ENCODE data around the gene ST8SIA6.

DNA sequence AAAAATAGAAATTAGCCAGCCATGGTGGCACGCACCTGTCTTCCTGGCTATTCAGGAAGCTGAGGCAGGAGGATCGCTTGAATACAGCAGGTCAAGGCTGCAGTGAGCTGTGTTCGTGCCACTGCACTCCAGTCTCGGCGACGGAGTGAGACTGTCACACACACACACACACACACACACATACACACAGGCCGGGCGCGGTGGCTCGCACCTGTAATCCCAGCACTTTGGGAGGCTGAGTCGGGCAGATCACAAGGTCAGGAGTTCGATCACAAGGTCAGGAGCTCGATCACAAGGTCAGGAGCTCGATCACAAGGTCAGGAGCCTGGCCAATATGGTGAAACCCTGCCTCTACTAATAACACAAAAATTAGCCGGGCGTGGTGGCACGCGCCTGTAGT, 68.4 kb downstream of the ST8SIA6 start:
- TF ChIP-seq ZNF692 (tag by site-specific recombination; IDR thresholded peaks at IDR 0.05) (no peak), PRDM2 (tag by site-specific recombination; IDR thresholded peaks at IDR 0.05; ENCODE audit: borderline replicate concordance) (no peak), KLF7 (tag by site-specific recombination; IDR thresholded peaks at IDR 0.05; ENCODE audit: borderline replicate concordance) (no peak)

All from HEK293 (cell line).